ENCODE measurements around the gene LPIN3. TPM values are rescaled to one million over a fixed set of nuclear protein-coding genes. Genes with fewer than 3 reads are reported as not detected.

The LPIN3 gene
- total RNA-seq, 1 experiment from 2014 or later = 18.5 TPM

DNA sequence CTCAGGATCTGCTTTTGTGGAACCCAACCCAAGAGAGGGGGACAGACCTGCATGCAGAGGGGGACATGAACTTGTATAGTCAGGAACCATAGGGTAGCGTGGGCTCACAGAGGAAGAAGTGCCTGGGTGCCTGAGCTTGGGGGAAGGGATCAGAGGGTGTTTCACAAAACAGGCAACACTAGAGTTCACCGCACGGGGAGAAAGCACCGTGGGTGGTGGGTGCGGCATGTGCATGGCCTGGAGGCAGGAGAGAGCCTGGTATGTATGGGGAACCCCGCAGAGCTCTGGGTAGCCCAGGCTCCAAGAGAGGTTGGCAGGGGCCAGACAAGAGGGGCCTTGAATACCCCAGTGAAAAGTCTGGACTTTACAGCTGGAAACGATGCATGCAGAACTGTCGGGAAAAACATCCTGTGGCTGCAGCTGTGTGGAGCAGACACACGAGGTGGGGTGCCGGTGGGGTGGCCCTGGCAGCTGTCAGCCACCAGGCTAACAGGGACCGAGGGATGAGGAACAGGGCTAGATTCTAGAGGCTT lies 32.7 kb downstream of the LPIN3 start:
- Histone ChIP-seq H3K79me2 (ENCODE audit: insufficient read depth, low read length) (no peaks in the 10 kb centered on the region), H2AFZ (ENCODE audit: low read depth, low read length, poor library complexity, severe bottlenecking) (no peak overlapping the region), H3K4me3 (replicated peaks in 1 of 2; ENCODE audit: low read depth in 1 of 2, low read length in 2 of 2) (no peak overlapping the region), H3K9me3 (ENCODE audit: control insufficient read depth in 1 of 2, insufficient read depth in 1 of 2, low read depth in 1 of 2, low read length in 2 of 2) (no peaks in the 10 kb centered on the region), H3K27me3 (ENCODE audit: insufficient read depth, low read length) (no peaks in the 10 kb centered on the region), H4K20me1 (ENCODE audit: insufficient read depth) (no peaks in the 10 kb centered on the region), H3K4me1 (ENCODE audit: control insufficient read depth in 1 of 2, insufficient read depth in 2 of 2, low read length in 2 of 2) (no peaks in the 10 kb centered on the region), H3K36me3 (ENCODE audit: control insufficient read depth in 1 of 2, insufficient read depth in 2 of 2, low read length in 2 of 2) (no peaks in the 10 kb centered on the region), H3K27ac (ENCODE audit: low read depth, low read length) (no peak overlapping the region), H3K9ac (ENCODE audit: low read length) (no peak overlapping the region), H3K9me2 (ENCODE audit: insufficient read depth) (no peaks in the 10 kb centered on the region), H3K4me2 (ENCODE audit: low read length) (no peak overlapping the region)
- ChIA-PET CTCF (no interaction called here), POLR2A (no interaction called here), RAD21 (ENCODE audit: low non-redundant PET in 1 of 2, low total read pairs in 2 of 2, uncharacterized antibody in 2 of 2, unreplicated experiment in 2 of 2) (no interaction called here)
- BruUV-seq (replicated peaks) = no TSS peak
- DNase-seq (ENCODE audit: low read depth, low spot score) (no peak), ATAC-seq (no peak)
- TF ChIP-seq FOSL1 (IDR thresholded peaks at IDR 0.05; ENCODE audit: low read depth) (no peak), POLR2AphosphoS5 (IDR thresholded peaks at IDR 0.05; ENCODE audit: low read depth, low read length) (no peak), EZH2phosphoT487 (IDR thresholded peaks at IDR 0.05; ENCODE audit: borderline replicate concordance) (no peak), RAD21 (IDR thresholded peaks at IDR 0.05; ENCODE audit: low read depth) (no peak), TCF7L2 (IDR thresholded peaks at IDR 0.05; ENCODE audit: borderline replicate concordance, extremely low read depth, insufficient read depth, insufficient read length) (no peak), ATF3 (IDR thresholded peaks at IDR 0.05) (no peak), CBX3 (IDR thresholded peaks at IDR 0.05; ENCODE audit: low read depth) (no peak), ELF1 (IDR thresholded peaks at IDR 0.05; ENCODE audit: borderline replicate concordance, low read depth) (no peak), CEBPB (IDR thresholded peaks at IDR 0.05; ENCODE audit: low read depth) (no peak), ZFX (IDR thresholded peaks at IDR 0.05) (no peak), POLR2A (IDR thresholded peaks at IDR 0.05; ENCODE audit: borderline replicate concordance, extremely low read depth, insufficient read depth, insufficient read length) (no peak), REST (IDR thresholded peaks at IDR 0.05; ENCODE audit: low read depth) (no peak)
- TF ChIP-seq, protein P1, sequence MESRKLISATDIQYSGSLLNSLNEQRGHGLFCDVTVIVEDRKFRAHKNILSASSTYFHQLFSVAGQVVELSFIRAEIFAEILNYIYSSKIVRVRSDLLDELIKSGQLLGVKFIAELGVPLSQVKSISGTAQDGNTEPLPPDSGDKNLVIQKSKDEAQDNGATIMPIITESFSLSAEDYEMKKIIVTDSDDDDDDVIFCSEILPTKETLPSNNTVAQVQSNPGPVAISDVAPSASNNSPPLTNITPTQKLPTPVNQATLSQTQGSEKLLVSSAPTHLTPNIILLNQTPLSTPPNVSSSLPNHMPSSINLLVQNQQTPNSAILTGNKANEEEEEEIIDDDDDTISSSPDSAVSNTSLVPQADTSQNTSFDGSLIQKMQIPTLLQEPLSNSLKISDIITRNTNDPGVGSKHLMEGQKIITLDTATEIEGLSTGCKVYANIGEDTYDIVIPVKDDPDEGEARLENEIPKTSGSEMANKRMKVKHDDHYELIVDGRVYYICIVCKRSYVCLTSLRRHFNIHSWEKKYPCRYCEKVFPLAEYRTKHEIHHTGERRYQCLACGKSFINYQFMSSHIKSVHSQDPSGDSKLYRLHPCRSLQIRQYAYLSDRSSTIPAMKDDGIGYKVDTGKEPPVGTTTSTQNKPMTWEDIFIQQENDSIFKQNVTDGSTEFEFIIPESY (IDR thresholded peaks at IDR 0.05; ENCODE audit: extremely low read depth, insufficient replicate concordance, low read length) = no peak
- intact Hi-C loops (cut with micrococcal nuclease) = no loop called here
